ENCODE results near the gene SHISA7.

Gene SHISA7

GRCh38 chr19:55461259-55461973, 18.3 kb upstream of the SHISA7 start, which contains the start of gene ISOC2:
Gene ISOC2, minus strand, starts transcription at chr19:55461642. Its CDS starts 5,156 bp downstream, at chr19:55456486.
- TF ChIP-seq, protein P1, sequence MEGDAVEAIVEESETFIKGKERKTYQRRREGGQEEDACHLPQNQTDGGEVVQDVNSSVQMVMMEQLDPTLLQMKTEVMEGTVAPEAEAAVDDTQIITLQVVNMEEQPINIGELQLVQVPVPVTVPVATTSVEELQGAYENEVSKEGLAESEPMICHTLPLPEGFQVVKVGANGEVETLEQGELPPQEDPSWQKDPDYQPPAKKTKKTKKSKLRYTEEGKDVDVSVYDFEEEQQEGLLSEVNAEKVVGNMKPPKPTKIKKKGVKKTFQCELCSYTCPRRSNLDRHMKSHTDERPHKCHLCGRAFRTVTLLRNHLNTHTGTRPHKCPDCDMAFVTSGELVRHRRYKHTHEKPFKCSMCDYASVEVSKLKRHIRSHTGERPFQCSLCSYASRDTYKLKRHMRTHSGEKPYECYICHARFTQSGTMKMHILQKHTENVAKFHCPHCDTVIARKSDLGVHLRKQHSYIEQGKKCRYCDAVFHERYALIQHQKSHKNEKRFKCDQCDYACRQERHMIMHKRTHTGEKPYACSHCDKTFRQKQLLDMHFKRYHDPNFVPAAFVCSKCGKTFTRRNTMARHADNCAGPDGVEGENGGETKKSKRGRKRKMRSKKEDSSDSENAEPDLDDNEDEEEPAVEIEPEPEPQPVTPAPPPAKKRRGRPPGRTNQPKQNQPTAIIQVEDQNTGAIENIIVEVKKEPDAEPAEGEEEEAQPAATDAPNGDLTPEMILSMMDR (IDR thresholded peaks at IDR 0.05) = no peak
- H3K27ac ChIP-seq = peak within 1 kb of the TSS; percentile 78 to 96
- H3K4me3 ChIP-seq = peak within 1 kb of the TSS; percentile 85
- DNase-seq (ENCODE audit: low spot score) = peak; percentile 100

GRCh38 chr19:55460670-55461258, 17.7 kb upstream of the SHISA7 start:
- DNase-seq (ENCODE audit: low spot score) = peak; percentile 88
- TF ChIP-seq, protein P1 (IDR thresholded peaks at IDR 0.05) = no peak
- H3K4me3 ChIP-seq = peak overlapping the region; percentile 85
- peak overlapping the region; percentile 78 to 96 for H3K27ac ChIP-seq

- TF ChIP-seq, protein P1 (IDR thresholded peaks at IDR 0.05) = no peak
- peak overlapping the region in 1 of 2 donors; percentile 96 for H3K27ac ChIP-seq
- peak overlapping the region; percentile 85 for H3K4me3 ChIP-seq
- DNase-seq (ENCODE audit: low spot score) = no peak
Observed at GRCh38 chr19:55459950-55460657, 17.0 kb upstream of the SHISA7 start.

GRCh38 chr19:55459551-55459949, 16.4 kb upstream of the SHISA7 start:
- H3K27ac ChIP-seq = peak overlapping the region in 1 of 2 donors; percentile 96
- H3K4me3 ChIP-seq = no peak overlapping the region
- DNase-seq (ENCODE audit: low spot score) = no peak
- TF ChIP-seq, protein P1 (IDR thresholded peaks at IDR 0.05) = no peak

GRCh38 chr19:55457683-55458457, 14.8 kb upstream of the SHISA7 start:
- H3K4me3 ChIP-seq = no peak overlapping the region
- no peak overlapping the region for H3K27ac ChIP-seq
- DNase-seq (ENCODE audit: low spot score) = no peak
- TF ChIP-seq, protein P1 (IDR thresholded peaks at IDR 0.05) = no peak

- TF ChIP-seq, protein P1 (IDR thresholded peaks at IDR 0.05) = no peak
- no peak overlapping the region for H3K4me3 ChIP-seq
- DNase-seq (ENCODE audit: low spot score) = no peak
Observed at GRCh38 chr19:55456347-55456746, 13.2 kb upstream of the SHISA7 start.

More at GRCh38 chr19:55456347-55456746, 13.2 kb upstream of the SHISA7 start:
- H3K27ac ChIP-seq = no peak overlapping the region
